Uterine smooth muscle cell (primary cell): ENCODE data around the gene TMEM179. TPM values are rescaled to one million over a fixed set of nuclear protein-coding genes. Genes with fewer than 3 reads are reported as not detected.

Source experiments
- total RNA-seq: library from RNA; depleted of rRNA; stranded (reverse); fragments of >200 nt; gene quantifications from 2 replicates; pipeline ENCODE4 v1.2.3, GENCODE V29; 2014

The TMEM179 gene
- total RNA-seq: 0.25 and 1.00 TPM in 2 replicates

DNA sequence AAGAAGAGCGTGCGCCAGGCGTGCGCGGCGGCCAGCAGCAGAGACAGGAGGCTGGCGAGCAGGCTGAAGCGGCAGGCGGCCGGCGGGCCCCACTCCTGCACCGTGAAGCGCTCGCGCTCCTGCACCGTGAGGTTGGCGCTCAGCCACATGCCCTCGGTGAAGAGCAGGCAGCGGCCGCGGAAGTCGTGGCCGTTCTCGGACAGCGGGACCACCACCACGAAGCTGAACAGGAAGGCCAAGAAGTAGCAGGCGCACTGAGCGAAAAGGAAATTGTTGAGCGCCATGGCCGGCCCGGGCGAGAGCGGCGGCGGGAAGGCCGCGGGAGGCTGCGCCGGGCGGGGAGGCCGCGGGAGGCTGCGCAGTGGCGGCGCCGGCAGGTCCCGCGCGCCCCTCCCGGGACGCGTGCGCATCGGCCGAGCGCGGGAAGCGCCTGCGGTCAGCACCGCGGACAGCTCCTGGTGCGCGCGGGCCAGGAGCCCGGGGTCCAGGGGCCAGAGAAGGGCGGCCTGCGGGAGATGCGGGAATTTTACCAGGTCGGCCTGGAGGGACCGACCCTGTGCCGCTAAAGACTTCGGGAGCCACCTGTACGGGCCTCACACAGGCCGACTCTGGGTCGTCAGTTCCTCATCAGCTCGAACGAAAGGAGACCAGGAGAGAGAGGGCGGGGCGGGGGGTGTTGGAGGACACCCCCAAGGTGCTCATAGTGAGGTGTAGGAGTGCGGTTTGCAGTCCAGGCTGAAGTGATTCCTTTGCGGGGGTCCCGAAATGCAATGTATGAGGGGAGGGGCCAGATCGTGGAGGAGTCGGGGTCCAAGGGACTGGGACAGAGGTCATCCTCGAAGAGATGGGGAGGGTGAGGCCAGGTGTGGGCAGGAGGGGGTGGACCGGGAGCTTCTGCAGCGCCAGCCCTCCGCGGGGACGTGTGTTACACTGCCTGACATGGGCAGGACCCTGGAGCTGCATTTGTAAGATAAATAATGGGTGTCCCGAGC, at the start of gene TMEM179:
Gene TMEM179, minus strand, starts transcription at position 315 of the 992 bp plus-strand sequence. Its CDS starts 31 bp downstream, at position 284.

GRCh38 chr14:104579507-104579906, 25.1 kb downstream of the TMEM179 start, which contains the start of gene C14orf180:
Gene C14orf180 (plus strand): TSS chr14:104579764. CDS start chr14:104586431, 6,667 bp downstream.

Other genes with a start within 250 kb of the TMEM179 start
- not detected in 2 replicates for gene C14orf180, start 25.0 kb downstream of the TMEM179 start, total RNA-seq
- 39.4 and 46.8 TPM in 2 replicates for gene INF2, start 84.8 kb upstream of the TMEM179 start, total RNA-seq
- 0.66 and 2.6 TPM in 2 replicates for gene ADSS1, start 119.5 kb upstream of the TMEM179 start, total RNA-seq
- gene SIVA1, start 148.4 kb upstream of the TMEM179 start, total RNA-seq: 158 and 284 TPM in 2 replicates
- gene AKT1, start 191.0 kb upstream of the TMEM179 start, total RNA-seq: 180 and 203 TPM in 2 replicates
- 2.7 and 3.1 TPM in 2 replicates for gene ZBTB42, start 196.3 kb upstream of the TMEM179 start, total RNA-seq